Esophagus squamous epithelium (tissue), 4 donors: Measurements from ENCODE around the gene CASP12.

Experiments used
- CTCF ChIP-seq, 6 experiments: fragments of 450-650 bp in 4 of 6; fragments of 200-600 bp in 2 of 6; sonication (generic) in 2 of 6; IDR thresholded peaks; one replicate each; pipeline ENCODE4 v1.5.1; 2016 to 2019; ENCODE audit warnings: antibody characterized with exemption in 6 of 6, mild to moderate bottlenecking in 4 of 6, moderate library complexity in 4 of 6
- POLR2A ChIP-seq, 4 donors: fragments of 450-650 bp; IDR thresholded peaks; one replicate each; pipeline ENCODE4 v1.6.1; 2017; ENCODE audit warnings: antibody characterized with exemption in 4 of 4, mild to moderate bottlenecking in 4 of 4, moderate library complexity in 3 of 4

GRCh38 chr11:104908186-104908531 lies 9.9 kb upstream of the CASP12 start:
- no peak for TF ChIP-seq CTCF (IDR thresholded peaks at IDR 0.05)
- no peak for TF ChIP-seq POLR2A (IDR thresholded peaks at IDR 0.05)
